A673 (cell line): ENCODE measurements around the gene CAPZA2.

Experiments used
- EZH2 ChIP-seq: fragments of 200-600 bp; sonication (generic); IDR thresholded peaks from 2 replicates; pipeline ENCODE4 v1.6.1; 2017; ENCODE audit warnings: borderline replicate concordance, low read depth, mild to moderate bottlenecking, mixed read lengths, antibody characterized with exemption, low read length; ENCODE audit not compliant: poor library complexity, severe bottlenecking
- TF ChIP-seq, protein P1 (sequence below): fragments of 300-800, 200-600 bp; sonication (generic); conservative IDR thresholded peaks from 2 replicates; pipeline ENCODE4 v1.5.1; 2017; ENCODE audit warnings: low read depth, mild to moderate bottlenecking, antibody characterized with exemption, low read length, moderate library complexity, mixed read lengths

DNA sequence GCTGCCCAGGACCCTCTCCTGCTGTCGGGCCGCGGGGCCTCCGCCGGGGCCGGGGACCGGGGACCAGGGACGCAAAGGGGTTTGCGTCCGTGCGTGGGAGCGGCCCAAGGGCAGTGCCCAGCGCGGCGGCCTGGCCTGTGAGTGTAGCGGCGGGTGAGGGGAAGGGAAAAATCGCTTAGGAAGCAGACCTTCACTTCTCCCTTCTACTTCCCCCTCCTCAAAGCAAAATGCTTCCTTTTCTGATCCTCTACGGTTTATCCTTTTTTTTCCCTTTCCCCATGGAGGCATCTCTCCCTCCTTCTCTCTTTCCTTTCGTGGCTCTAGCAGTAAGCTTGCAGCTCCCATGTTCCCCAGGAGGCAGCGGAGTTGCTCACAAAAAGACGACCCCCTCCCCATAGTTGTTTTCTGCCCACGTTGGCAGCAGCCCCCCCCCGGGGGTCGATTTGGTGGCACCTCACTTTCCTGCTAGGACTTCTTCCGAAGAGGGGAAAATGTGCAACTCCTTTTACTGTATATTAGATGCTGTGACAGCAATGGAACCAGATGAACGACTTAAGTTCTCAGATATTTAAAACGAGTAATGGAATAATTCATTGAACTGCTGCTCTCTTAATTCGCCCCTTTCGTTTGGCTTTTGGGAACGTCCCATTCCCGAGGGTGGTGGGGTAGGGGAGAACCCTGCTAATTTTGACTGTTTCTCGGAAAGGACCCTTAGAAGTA, 724 bp downstream of the CAPZA2 start:
- TF ChIP-seq, protein P1, sequence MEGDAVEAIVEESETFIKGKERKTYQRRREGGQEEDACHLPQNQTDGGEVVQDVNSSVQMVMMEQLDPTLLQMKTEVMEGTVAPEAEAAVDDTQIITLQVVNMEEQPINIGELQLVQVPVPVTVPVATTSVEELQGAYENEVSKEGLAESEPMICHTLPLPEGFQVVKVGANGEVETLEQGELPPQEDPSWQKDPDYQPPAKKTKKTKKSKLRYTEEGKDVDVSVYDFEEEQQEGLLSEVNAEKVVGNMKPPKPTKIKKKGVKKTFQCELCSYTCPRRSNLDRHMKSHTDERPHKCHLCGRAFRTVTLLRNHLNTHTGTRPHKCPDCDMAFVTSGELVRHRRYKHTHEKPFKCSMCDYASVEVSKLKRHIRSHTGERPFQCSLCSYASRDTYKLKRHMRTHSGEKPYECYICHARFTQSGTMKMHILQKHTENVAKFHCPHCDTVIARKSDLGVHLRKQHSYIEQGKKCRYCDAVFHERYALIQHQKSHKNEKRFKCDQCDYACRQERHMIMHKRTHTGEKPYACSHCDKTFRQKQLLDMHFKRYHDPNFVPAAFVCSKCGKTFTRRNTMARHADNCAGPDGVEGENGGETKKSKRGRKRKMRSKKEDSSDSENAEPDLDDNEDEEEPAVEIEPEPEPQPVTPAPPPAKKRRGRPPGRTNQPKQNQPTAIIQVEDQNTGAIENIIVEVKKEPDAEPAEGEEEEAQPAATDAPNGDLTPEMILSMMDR, result no peak
- no peak for TF ChIP-seq EZH2
